ENCODE data around the gene AKNA.

DNA sequence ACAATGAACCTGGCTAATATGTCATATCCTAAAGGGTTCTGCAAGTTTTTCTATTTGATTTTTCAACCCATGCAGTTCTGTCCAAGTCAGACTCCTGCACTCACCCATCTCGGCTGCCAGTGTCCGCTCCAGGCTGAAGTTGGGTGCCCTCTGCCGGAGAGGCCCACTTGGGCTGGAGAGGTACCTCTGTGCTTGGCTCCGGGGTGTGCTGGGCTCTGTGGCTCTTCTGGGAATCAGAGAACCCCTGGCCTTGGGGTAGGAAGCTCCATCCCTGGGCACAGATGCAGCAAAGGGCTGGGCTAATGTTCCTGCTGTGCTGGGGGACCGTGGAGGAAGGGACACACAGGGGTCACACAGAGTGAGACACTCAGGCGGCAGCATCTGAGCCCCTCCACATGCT, 32.0 kb downstream of the AKNA start:
- TF ChIP-seq, protein P1, sequence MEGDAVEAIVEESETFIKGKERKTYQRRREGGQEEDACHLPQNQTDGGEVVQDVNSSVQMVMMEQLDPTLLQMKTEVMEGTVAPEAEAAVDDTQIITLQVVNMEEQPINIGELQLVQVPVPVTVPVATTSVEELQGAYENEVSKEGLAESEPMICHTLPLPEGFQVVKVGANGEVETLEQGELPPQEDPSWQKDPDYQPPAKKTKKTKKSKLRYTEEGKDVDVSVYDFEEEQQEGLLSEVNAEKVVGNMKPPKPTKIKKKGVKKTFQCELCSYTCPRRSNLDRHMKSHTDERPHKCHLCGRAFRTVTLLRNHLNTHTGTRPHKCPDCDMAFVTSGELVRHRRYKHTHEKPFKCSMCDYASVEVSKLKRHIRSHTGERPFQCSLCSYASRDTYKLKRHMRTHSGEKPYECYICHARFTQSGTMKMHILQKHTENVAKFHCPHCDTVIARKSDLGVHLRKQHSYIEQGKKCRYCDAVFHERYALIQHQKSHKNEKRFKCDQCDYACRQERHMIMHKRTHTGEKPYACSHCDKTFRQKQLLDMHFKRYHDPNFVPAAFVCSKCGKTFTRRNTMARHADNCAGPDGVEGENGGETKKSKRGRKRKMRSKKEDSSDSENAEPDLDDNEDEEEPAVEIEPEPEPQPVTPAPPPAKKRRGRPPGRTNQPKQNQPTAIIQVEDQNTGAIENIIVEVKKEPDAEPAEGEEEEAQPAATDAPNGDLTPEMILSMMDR (IDR thresholded peaks at IDR 0.05; ENCODE audit: control extremely low read depth in 1 of 3, insufficient read depth in 1 of 3, low read depth in 1 of 3, low read length in 3 of 3), result no peak
- TF ChIP-seq KDM1A (IDR thresholded peaks at IDR 0.05; ENCODE audit: borderline replicate concordance, low read length), result no peak
- no peak for TF ChIP-seq NRF1 (IDR thresholded peaks at IDR 0.05; ENCODE audit: low read depth, low read length)
- TF ChIP-seq EP300 (IDR thresholded peaks at IDR 0.05; ENCODE audit: borderline replicate concordance in 1 of 2, low read depth in 2 of 2, low read length in 2 of 2), result no peak
- TF ChIP-seq SIN3A (conservative IDR thresholded peaks at IDR 0.05 in 1 of 2, IDR thresholded peaks at IDR 0.05 in 1 of 2; ENCODE audit: low read depth in 1 of 2, low read length in 2 of 2), result no peak
- no peak for TF ChIP-seq SIX5 (IDR thresholded peaks at IDR 0.05; ENCODE audit: low read depth, low read length)
- no peak for TF ChIP-seq POLR2A (IDR thresholded peaks at IDR 0.05; ENCODE audit: control extremely low read depth in 1 of 2, low read depth in 2 of 2, low read length in 2 of 2)
- no peak for TF ChIP-seq RXRA (IDR thresholded peaks at IDR 0.05; ENCODE audit: insufficient read depth, low read depth, low read length)
- no peak for TF ChIP-seq TEAD4 (IDR thresholded peaks at IDR 0.05; ENCODE audit: low read depth, low read length)
- no peak for TF ChIP-seq POLR2AphosphoS5 (IDR thresholded peaks at IDR 0.05; ENCODE audit: low read depth, low read length)
- no peak for TF ChIP-seq MAFK (IDR thresholded peaks at IDR 0.05; ENCODE audit: low read depth, low read length)
- no peak for TF ChIP-seq YY1 (IDR thresholded peaks at IDR 0.05; ENCODE audit: low read depth, low read length)
- TF ChIP-seq GTF2F1 (IDR thresholded peaks at IDR 0.05; ENCODE audit: borderline replicate concordance, low read depth, low read length), result no peak
